Hepatic stellate cell (primary cell): ENCODE data around the gene CIB4.

Experiments
- DNase-seq: peaks from one replicate; pipeline ENCODE4 v3.0.0; 2011; ENCODE audit warnings: low spot score

Gene CIB4

DNA sequence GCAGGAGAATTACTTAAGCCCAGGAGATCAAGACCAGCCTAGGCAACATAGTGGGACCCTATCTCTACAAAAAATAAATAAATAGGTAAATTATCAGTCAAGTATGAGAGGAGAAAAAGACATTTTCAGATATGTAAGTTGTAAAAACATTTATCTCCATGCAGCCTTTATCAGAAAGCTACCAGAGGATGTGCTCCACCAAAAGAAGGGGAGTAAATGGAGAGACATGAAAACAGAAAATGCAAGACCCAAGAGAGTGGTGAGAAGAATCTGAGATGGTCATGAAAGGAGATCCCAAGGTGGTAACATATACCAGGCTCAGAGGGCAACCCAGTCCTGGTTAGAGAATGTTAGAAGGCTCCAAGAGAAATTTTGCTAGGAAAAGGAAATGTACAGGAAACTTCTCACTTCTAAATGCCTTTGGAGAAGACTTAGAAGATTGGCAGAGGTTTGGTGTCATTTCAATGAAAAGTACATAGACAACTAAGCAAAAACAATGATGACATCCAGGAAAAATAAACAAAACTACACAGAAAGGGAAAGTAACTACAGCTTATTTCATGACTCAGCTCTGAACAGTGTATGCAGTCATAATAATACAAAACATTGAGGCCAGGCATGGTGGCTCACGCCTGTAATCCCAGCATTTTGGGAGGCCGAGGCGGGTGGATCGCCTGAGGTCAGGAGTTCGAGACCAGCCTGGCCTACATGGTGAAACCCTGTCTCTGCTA, 19.5 kb downstream of the CIB4 start:
- DNase-seq = no peak

DNA sequence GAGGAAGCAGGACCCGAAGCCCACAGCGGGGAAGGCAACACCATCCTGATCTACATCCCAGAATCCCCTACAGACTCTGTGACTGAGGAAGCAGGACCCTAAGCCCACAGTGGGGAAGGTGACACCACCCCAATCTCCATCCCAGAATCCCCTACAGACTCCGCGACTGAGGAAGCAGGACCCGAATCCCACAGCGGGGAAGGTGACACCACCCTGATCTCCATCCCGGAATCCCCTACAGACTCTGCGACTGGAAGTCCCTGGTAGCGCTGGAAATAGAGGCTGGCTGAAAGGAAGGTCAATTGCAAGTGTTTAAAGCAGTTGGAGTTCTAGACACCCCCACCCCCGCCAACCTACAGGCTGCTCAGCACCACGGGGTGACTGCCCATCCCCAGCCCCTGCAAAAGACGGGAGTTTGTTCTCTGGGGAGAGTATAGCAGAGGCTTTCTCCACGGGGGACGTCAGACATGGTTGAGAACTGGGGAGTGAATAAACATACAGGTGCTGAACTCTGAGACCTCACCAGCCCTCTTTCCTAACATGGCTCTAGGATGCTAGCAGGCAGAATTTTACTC, 21.0 kb downstream of the CIB4 start:
- DNase-seq = no peak

DNA sequence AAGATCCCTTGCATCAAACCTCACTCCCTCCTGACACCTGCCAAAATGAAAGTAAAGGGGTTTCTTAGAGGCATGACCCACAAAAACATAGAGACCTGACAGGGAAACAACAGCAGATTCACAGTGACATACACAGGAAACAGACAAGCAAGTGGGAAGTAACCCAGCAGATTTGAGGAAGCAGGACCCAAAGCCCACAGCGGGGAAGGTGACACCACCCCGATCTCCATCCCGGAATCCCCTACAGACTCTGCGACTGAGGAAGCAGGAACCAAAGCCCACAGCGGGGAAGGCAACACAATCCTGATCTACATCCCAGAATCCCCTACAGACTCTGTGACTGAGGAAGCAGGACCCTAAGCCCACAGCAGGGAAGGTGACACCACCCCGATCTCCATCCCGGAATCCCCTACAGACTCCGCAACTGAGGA, 21.6 kb downstream of the CIB4 start:
- no peak for DNase-seq

DNA sequence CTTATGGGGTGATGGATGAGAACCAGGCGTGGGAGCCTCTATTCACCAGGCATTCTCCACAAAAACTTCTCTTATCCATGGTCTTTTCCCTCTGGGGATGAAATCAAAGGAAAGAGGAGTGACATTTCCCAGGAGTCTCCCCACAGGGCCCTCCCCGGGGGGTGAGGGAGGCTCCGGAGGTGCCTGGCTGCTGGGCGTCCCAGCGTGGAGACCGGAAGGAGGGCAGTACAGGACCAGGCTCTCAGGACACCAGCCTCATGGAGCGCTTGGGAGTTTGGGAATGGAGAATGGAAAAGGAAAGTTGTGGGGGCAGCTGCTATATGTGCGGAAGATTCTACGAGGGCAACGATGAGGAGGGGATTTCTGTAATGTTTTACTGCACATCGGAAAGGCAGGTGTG, 22.1 kb downstream of the CIB4 start:
- no peak for DNase-seq

DNA sequence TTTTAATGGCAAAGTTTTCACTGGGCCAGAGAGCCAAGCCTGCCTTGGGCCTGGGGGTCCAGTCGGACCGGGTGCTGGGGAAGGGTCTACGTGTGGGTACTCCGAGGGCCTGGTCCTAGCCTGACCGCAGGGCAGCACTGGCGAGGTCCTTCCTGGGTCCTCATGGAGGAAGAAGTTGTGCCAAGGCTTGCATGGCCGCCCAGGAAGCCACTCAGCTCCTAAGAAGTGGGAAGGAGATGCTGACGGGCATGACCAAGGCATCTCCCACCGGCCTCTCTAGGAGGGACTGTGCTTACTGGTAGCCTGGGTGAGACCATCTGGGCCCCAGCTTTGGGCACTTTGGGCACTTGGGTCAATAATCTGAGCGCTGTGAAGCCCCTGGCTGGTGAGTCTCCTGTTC, 22.6 kb downstream of the CIB4 start:
- DNase-seq = no peak

DNA sequence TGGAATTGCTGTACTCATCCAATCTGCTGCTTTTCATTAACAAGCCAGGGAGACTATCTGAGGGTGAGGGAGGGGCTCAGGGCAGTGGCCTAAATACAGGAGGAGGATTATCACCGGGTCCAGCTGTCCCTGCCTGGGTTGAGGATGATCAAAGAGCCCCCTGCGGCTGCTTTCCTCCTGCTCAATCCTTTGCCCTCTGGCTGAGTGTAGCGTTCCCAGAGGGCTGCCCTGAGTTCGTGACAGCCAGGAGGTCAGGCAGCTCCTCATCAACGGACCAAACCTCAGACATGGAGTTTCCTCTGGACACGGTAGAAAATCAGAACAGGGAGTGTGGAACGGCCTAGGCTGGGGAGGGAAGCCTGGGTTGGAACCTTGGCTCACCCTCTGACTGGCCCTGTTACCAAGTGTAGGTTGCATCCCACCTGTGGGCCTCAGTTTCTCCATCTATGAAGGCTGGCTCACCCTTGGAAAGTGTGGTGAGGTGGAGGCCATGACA, 23.5 kb downstream of the CIB4 start:
- no peak for DNase-seq

DNA sequence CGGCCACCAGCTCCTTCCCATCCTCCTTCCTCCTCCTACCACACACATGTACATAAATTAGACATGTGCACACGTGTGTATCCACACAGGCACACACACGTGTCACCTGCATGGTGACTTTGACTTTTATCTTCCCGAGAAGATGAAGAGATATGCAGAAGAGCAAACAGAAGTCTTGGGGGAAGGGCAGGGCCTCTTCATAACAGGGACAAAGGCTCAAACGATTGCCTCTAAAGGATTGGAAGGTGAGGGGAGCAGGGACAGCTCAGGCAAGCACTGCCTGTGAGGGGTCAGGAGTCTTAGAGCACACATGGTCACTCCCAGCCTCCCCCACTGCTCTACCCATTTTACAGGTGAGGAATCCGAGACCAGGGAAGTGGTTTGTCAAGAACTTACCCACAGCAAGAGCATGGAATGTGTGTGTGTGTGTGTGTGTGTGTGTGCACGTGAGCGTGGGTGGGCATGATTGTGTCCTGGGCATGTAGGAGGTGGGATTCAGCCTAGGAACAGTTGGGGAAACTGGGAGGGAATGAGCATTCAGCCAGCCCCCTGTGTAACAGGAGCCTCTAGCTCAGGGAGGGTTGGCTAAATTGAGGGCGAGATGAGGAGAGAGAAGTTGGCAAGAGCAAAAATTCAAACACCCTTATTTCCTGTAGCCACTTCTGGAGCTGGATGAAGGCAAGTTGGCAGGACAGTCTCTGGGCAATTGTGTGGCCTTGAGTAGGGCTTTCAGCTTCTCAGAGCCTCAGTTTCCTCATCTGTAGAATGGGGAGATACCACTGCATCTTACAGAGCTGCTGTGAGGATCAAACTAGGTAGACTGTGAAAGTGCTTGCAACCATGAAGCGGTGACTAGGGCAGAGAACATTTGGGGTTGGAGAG, 24.2 kb downstream of the CIB4 start:
- no peak for DNase-seq

DNA sequence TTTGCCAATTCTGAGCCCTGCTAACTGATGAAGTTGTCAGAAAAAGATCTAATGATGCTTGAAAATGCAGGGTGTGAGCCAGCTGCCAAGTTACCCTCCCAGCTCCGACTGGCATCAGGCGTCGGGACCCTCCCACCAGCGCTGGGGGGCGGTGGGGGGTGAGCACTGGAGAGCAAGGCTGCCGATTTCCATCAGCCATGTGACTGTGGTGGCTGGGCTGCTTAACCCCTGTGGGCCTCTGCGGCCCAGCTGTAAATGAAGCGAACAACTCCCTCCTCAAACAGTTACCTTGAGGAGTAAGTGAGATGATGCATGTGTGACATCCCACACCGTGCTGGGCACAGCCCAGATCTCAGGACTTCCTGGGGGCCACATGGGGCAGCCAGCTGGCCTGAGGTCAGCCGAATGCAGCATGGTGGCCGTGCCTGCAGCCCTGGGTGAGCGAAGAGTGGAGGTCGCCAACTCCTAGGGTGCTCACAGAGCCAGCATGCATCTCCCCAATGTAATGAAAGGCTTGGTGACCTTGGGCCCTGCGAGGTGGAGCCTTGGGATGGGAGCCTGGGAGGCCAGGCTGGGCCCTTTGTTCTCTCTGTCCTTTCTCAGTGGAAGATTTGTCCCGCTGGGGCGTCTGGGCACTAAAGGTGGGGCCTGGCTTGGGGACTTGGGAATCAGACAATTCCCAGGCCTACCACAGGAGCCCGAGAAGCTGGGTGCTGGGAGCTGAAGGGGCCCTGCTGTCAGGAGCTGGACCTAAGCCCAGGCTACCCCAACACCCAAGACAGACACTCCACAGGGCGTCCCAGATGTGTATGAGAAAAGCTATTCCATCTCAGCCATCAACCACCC, 25.1 kb downstream of the CIB4 start:
- no peak for DNase-seq

DNA sequence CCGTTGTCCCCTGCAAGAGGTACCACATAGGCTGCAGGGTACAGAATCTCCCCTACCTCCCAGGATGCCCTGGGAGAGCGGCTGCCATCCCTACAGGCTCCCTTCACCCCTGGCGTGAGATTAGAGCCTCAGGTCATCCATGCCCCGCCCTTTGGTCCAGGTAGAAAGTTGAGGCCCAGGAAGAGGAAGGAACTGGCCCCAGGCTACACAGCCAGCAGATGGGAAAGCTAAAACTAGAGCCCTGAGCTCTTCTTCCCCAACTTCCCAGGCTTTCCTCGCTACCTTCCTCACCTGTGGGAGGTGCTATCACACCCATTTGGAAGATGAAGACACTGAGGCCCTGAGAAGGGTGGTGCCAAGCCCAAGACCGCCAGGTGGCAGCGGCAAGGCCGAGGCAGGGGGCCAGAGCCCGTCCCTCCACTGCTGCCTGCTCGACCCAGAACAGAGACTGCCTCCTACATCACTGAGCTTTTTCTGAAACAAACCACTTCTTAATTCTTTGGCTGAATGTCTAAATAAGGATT, 25.8 kb downstream of the CIB4 start:
- no peak for DNase-seq

DNA sequence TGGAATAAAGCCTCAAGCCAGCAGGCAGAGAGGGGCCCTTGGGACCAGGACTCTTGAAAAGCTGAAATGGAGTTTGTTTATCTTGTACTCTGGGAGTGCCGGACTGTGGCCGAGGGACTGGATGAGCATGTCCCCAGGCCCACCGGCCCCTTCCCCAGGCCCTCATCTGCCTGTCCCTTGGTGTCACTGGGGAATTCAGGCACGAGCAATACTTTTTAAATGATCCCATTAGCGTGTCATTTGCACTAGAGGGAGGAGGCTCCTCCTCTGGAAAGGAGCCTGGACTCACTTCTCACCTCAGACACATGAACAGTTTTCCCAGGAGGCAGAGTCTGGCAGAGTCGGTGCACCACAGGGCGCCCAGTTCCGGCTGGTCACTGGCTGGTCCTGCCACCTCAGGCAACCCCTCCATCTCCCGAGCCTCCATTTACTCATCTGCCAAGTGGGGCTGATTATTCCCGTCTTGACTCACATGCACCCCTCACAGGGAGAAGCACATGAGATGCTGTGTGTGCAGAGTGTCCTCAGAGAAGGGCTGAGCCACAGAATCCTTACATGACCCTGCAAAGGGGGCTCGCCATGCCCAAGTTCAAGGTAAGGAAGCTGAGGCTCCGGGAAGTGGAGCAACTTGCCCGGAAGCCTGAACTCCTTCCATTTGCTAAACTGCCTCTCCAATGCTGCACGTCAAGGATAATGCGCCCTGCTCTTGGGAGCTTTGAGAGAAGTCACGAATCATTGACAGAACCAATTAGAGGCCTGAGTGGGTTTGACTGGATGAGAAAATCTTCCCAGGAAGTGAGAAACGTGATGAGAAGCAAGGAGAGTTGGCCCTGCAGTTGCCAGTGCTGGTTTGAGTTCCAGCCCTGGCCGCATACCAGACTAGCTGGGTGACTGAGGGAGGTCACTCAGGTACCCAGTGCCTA, 26.7 kb downstream of the CIB4 start:
- DNase-seq = no peak

DNA sequence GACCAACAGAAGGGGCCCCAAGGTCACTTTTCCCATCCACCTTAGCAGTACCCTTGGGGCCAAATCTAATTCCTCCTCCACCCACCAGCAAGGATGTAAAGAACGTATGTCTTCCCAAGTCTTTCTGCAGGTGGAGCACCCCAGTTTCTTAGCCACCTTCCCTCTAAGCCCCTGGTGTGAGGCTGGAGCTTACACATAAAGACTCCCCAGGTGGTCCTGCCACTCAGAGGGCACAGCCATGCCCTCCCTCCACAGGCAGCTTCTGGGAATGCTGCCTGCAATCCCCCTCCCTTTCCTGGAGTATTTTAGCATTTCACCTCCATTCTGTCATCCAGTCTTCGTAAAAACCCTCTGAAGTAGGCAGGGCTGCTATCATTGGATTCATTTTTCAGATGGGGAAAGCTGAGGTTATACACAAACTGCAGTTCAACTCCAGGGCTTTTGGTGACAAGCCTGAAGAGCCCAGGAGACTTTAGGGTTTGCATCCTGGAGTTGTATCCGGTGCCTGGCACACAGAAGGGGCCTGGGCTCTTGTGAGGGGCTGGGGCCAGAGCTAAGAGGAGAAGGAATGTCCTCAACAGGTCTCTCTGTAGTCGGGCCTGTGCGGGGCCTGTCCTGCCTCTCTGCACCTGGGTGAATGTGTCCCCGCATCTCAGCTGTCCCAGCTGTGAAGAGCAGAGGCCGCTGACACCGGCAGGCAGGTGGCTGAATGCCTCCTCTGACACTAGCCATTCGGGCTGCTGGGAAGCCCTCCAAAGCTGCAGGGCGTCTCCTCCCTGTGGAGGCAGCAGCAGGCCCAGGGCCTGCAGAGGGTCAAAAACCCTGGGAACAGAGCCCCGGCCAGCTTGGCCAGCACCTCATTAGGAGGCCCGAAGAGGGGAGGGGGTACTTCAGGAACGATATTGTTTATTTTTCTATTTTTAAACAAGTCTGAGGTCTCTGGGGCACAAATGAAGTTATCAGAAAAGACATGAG, 27.6 kb downstream of the CIB4 start:
- no peak for DNase-seq

DNA sequence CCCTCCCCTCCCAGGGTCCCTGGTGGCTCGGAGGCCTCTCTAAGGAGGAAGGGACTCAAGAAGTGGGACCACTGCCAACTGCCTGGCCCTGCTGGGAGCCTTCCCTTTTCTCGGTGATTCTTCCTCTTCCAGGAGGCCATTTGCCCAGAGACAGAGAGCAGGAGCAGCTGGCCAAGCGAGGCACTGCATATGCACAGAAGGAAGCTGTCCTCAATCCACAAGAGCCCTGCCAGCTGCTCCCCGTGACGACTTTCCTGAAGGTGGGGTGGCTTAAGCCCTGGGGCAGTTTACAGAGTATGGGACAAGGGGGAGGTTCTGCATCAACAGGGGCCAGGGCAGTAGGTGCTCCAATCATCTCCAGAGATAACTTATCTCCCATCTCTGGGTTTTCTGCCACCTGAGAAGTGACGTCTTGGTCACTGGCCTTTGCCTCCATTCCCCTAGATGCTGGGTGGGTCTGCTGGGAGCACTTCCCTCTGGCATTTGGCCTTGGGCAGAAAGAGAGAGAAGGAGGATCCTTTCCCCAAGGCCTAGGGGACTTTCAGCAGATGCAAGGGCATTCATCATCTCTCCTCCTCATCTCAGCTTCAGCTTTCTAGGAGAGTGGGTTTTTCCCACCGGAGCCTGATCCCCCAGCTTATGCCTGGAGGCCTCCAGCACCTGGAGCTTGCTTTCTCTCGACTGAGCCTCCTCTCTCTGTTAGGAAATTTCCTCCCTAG, 28.5 kb downstream of the CIB4 start:
- no peak for DNase-seq

DNA sequence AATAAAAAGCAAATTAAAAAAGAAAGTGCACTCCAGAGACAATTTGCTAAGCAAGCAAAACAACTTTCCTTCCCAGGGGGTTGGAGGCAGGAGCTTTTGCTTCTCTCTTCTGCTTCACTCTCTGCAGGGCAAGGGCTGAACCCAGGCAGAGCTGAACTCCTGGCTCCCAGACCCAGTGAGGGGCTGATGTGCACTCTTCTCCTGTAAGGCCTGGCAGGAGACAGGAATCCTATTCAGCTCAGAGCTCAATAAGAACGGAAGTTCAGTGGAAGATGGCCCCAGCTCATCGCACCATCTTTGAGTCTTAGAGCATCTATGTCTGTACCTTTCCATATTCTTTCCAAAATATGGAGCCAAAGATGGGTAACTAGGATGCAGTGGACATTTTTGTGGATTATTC, 29.1 kb downstream of the CIB4 start:
- DNase-seq = no peak

DNA sequence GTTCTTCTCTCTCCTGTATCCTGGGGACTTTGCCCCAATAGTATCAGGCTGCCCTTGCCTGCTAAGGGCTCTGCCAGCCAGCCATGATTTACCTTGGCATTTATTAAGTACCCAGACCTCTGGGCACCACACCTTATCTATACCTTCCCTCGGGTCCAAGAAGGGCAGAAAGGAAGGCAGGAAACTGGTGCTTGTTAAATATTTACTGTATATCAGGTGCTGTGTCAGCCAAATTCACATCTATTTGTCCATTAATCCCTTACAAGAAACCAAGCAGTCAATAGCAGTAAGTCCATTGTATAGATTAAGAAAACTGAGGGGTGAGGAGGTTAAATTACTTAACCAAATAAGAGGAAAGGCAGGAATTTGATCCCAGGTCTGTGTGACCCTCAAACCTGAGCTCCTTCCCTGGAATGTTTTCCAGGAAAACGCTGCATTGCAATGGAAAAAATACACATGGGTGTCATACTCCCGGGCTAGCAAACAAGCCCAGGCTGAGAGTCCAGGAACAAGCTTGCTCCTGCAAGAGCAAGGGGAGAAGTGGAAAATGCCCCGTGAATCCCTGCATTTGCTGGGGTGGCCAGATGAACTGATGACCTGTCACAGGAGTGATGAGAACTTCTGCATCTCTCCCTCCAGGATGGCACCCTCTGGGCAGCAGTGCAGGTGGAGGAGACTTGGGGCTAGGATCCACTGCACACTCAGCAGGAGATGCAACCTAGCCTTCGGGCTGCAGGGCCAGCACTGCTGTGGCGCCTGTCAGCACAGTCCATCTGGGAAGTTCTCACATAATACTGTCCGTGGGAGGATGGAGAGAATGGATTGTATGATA, 30.4 kb downstream of the CIB4 start:
- DNase-seq = no peak

DNA sequence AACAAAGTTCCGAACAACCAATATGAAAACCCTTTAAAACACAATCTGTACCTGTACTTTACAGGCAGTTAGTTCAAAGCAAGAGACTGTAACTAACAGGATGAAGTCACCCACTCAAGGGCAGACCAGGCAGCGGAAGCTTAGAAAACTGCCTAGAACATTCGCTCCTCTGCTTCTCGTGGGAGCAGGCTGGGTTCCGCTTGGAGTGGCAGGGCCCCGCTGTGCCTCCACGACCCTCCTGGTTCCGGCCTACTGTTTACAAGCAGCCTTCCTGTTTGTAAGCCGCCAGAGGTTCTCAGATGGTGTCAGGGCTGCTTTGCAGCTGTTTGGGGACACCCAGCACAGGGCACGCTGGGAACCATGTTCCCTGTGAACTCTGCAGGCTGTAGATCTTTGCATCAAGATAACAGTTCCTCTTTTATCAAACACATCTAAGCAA, 31.3 kb downstream of the CIB4 start:
- DNase-seq = no peak

DNA sequence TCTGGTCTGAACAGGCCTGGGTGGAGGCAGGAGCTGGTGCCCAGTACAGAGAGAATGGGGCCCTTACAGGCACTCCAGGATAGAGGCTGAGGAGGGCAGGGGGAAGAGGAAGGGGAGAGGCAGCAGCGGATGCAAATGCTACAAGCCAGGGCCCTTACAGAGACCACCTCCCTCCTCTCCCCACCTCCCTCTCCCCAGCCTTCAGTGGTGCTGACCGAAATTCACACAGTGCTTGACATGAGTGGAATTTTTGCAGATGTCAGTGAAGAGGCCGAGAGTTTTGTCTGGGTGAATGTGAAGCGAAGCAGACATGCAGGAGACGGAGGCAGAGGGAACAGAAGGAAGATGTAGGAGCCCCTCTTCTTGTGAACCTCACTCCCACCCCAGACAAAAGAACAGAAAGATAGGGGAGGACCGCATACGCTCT, 31.9 kb downstream of the CIB4 start:
- no peak for DNase-seq

DNA sequence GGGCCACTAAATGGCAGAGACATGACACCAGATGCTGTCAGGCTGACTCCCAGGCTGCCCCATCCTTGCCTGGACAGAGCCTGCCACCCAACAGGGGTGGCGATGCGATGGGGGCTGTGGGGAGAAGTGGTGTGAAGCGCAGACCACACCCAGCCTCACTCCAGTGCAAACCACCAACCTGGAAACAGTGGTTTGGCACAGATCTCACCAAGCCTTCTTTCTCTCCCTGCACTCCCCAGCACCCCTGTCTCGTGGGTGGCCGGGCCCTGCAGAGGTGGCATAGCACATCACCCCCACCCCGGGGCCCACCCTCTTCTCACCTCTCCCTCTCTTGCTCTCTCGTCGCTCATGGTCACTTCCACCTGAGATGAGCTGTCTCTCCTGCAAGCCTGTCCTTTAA, 32.6 kb downstream of the CIB4 start:
- no peak for DNase-seq

DNA sequence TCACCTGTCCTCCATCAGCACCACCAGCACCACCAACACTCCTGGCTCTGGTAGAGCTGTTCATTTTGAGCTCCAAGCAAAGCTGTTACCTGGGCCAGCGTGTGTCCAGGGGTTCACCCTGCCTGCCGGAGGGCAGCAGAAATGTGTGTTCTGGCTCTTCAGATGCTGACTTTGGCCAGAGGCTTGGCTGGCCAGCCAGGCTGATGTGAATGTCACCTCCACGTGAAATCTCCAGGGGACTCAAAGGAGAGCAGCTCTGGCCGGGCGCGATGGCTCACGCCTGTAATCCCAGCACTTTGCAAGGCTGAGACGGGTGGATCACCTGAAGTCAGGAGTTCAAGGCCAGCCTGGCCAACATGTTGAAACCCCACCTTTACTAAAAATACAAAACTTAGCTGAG, 33.5 kb downstream of the CIB4 start:
- DNase-seq = no peak
